Measurements from ENCODE around the gene KLF6.
A peak's percentile ranks its signal among the peaks of the same experiment; 100 is the strongest.

KLF6 gene

DNA sequence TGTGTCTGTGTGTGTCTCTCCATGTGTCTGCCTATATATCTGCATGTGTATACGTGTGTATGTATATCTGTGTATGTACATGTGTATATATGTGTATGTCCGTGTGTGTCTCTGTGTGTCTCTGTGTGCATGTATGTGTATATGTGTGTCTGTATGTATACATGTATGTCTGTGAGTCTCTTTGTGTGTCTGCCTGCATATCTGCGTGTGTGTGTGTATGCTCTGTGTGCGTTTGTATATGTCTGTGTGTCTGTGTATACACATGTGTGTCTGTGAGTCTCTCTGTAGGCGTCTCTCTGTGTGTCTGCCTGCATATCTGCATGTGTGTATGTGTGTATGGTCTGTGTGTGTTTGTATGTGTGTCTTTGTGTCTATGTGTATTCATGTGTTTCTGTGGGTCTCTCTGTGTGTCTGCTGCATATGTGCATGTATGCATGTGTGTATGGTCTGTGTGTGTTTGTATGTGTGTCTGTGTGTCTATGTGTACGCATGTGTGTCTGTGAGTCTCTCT is 23.7 kb upstream of the KLF6 start:
- no peak for DNase-seq

DNA sequence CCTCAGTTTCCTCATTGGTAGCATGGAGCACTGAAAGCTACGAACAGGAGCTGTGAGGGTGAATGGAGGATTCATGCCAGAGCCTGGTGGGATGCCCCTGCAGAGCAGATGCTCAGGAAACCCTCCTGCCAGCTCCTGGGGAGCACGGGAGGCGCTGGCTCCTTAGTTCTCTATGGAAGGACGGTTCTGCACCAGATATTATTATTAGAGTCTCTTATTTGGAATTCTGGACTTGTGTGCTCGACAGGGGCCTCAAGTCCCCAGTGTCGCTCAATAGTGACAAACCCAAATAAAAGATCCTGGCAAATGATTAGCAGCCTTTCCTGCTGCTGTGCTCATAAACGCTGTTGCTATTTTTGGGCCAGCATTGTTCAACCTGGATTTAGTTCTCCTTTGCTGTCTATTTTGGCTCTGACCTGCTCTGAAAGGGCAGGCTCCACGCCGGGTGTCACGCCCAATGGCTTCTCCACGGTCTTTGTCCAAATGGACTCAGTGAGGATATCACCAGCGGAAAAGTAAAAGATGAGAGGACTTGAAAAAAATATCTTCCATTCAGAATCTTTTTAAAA is 23.0 kb upstream of the KLF6 start:
- no peak for DNase-seq

DNA sequence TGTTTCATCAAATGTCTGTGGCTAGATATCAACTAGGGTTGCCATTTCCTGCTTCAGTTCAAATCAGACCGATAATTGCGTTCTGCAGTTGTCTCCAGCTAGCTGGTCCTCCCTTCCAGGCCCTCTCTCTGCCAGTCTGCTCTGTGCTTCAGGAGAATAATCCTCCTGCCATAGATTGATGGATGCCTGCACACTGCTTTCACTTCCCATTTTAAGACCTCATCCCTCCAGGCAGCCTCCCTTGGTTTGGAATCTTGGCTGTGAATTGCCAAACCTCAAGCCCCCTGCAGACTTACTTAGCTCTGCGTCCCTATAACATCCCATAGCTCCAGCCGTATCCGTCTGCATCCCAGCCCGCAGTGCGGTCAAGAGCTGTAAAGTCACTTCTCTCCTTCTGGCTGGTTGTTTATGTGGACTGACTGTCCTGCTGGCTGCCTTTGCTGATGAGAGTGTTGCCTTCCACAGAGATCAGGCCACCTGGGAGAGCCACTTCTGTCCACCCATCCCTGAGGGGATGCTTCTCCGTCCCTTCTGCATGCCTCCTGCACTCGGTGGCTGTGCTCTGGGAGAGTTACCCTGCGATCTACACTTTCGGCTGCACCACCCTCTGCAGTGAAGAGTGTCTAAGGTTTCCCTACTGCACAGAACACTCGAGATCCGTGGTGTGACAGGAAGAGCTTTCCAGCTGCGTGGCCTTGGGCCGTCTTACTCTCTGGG is 22.4 kb upstream of the KLF6 start:
- DNase-seq, result no peak

DNA sequence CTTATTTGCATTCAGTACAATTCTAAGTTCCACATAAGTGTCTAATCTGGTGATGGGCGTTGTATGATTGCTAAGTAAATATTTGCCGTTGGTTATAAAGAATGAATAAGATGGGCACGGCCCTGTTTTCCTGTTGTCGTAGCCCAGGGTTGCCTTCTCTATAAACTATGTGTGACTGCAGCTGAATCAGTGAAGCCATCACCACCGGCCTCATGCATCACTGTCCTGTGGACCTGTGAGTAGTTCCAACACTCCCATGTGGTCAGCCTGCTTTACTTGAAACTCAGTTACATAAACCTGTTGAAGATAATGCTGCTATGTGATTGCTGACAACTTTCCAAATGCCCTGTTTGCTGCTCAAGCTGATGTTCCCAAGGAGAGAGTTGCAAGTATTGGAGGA is 21.6 kb upstream of the KLF6 start:
- DNase-seq, result no peak

DNA sequence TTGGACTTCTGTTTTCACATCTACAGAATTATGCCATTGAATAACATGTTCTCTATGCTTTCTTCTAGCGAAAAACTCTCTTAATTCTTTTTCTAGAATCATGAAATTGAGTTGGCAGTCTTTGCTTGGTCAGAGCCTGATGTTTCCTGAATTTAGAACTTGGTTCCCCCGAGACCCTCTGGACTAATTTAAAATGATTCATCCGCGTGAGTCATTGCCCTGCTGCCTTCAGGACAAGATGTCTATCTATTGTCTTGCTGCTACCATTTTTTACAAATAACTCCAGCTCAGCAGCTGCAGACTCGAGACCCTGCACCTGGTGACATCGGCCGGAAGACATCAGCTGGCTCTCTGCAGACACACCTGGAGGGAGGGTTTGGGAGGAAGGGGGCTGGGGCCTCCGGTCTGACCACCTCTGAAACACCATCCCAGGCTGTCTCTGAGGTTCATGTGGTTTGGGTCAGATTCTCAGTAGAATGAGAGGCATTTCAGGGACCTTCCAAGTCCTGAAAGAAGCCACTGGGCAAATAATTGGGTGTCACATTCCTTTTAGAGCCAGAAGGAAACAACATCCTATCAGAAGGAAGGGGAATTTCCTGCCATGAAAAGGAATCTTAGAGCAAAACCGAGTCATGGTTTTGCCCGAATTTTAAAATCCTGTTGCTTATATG is 20.9 kb upstream of the KLF6 start:
- DNase-seq, result peak; percentile 70

DNA sequence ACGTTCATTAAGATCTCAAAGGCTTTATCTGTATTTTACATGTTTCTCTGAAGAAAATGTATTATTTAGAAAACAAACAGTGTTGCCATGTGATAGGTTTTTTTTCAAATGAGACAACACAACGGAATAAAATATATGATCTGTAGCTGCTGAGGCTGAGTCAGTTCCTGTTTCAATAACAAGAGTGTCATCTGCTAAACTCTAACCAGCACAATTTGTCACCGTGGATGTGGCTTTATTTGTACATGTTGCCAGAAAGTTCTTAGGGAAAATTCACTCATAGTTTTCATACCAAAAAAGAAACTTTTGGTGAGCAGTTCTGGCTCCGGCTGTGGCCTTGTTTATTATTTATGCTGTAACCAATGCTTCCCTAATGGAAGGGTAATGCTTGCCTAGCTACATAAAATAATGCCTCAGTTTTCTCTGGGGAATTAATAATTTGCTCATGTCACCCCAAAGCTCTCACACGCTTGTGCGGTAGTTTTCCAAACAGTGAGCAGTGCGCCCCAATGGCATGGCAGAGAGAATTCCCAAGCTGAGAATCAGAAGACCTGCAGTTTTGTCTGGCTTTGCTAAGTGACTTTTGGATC is 20.3 kb upstream of the KLF6 start:
- DNase-seq, result peak; percentile 77

DNA sequence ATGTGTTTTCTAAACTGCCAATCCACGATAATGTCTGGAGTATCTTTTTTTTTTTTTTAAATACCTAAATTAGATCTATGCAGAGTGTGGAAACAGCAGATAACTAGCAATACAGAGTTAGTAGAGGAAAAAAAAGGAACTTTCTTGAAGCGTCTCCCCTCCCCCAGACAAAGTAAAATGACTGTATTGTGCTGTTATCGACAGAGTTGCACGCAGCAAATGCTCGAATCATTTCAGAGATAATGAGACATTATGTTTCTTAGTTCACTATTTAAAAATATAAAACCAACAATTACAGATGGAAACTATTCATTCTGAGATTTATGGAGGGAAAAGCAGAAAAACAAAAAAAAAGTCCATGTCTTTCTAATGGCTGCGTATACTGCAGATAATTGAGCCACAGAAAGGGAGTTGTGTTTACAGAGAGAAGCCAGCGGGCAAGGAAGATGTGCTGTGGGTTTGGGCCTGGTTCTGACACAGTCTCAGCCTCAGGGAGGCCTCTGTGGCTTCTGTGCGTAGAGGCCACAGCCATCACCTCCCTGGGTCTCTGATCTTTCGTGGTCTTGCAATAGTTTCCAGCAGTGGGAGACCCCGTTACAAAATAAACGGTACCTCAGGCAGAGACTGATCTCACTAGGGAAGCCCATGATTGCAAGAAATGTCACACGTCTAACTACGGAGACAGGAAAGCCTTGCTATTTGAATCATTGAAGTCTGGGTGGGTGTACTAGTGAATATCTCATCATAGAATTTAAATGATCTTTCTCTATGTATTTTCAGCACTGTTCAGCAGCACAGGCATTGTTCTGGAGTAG is 19.1 kb upstream of the KLF6 start:
- peak; percentile 73 for DNase-seq

DNA sequence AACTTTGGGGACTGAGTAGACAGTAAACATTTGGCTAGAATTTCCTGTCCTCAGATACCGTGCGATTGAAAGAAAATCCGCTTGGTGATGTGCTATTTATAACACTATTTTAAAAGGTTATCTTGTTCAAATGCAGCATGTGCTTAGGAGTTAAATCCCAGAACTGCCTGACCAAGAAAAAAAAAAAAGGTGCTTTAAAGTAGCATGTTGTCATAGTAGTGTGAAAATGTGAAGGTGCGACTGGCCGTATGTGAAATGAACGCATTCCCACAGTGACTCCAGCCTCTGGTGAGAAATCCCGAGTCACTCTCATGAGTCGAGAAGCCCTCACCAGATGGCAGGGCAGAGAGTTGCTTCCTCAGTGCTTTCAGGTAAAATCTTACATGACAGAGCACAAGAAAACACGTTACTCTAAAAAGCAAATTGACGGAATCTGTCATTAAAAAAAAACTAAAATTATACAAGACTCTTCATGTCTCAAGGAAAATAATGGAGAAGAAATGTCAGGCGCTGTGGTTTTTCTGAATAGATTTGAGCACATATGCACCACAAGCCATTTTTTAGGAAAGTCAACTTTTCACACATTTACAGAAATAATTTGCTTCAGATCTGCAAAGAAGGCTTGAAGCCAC is 18.4 kb upstream of the KLF6 start:
- peak; percentile 48 for DNase-seq

DNA sequence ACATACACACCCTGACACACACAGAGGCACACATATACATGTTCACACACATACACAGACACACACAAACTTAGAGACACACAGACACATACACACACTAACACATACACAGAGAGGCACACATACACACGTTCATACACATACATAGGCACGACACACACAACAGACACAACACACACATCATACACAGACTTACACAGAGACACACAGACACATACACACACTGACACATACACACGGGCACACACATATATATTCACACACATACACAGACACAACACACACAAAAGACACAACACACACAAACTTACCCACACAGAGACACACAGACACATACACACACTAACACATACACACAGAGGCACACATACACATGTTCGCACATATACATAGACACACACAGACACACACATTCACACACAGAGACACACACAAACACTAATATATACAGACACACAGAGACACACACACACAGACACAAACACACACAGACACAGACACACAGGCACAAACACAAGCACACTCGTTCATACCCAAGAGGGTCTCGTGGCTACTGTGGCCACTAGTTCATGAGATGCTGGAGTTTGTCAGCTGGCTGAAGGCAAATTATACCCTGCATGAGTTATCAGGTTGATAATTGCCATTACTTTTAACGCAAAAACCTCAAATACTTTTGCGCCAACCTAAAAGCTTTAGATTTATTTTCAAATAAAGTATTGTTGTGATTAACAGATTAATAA is 17.7 kb upstream of the KLF6 start:
- DNase-seq, result no peak

DNA sequence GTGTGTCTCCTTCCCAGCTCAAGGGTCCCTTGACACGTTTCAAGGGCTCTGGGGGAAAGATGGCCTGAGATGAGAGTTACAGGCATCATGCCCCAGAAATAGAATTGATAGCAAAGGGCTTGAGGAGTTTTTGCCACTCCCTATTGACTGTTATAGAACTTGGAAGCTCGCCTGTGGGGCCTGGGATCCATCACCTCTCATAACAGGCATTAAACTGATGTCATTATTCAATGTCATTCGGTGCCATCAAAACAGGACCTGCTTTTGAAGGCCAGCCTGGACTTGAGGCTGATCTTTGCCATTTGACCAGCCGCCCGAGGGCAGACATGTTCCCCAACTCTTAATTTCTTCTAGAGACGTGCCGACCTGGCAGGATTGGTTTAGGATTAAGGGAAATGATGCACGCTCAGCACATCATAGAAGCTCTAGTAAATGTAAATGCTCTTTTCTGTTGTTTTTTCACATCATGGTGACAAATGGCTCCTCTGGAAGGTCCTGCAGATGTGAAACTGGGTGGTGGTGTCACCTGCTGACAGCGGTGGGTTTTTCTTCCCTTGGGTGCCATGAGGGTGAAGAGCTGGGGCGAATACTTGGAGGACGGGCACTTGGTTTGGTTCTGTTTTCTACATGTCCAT is 16.7 kb upstream of the KLF6 start:
- no peak for DNase-seq

DNA sequence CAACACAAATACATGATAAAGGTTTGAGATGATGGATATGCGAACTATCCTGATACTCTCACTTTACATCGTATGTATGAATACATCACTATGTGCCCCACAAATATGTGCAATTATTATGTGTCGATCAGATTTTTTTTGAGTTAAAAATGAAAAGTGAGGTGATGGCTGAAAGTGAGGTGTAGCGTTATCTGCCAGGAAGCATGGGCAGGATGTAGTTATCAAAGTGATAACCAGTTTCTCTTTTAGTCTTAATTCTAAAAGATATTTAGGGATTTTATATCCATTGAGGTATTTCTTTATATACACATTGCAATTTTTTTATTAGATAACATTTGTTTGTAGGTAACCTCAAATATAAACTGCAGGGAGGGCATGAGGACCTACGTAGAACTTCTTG is 15.6 kb upstream of the KLF6 start:
- no peak for DNase-seq

DNA sequence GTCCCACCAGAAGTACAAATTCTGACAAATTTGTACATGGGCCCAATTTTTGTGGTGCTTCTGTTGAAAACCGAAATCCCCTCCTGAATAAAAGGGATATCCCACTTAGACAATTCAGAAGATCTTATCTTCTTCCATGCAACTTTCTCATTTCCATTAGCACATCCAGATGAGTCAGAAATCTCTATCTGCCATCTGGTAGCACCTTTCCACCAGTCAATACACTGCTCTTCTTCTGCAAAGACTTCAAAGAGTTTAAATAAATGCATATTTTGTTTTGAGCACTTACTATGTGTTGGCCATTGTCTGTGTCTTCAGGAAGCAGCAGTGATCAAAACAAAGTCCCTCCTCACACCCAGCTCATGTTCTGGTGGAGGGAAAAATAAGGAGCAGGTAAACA is 12.7 kb upstream of the KLF6 start:
- no peak for DNase-seq

DNA sequence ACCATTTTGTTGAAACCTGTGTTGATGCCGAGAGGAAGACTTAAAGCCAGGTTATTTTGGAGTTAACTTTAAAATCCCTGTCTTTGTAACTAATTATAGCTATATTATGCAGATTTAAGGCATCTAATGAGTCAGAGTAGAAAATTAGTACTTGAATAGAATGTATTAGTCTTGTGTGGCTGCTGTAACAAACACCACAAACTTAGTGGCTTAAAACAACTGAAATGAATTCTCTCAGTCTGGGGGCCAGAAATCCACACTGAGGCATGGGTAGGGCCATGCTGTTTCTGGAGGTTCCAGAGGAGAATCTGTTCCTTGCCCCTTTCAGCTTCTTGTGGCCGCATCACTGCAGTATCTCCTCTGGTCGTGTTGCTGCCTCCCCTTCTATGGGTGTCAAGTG is 8.5 kb upstream of the KLF6 start:
- DNase-seq, result no peak

DNA sequence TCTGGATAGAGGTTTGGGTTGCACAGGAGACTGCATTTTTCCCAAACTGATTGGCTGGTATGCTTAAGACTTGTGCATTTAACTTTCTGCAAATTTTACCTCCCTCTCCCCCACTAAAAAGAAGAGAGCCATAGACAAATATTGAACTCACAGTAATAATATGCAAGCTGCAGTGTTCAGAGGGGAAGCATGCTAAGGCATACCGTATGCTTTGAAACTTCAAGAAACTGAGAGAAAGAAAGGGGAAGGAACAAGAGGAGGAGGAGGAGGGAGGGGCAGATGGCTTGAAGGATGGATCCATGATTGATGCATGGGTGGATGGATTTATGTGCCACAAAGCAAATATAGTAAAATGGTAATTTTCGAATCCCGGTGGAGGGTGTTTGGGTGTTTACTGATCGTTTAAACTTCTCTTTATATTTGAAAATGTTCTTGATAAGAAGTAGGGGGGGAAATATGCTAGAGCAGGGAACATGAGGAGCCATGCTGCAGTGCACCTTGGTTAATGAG is 7.8 kb upstream of the KLF6 start:
- no peak for DNase-seq

DNA sequence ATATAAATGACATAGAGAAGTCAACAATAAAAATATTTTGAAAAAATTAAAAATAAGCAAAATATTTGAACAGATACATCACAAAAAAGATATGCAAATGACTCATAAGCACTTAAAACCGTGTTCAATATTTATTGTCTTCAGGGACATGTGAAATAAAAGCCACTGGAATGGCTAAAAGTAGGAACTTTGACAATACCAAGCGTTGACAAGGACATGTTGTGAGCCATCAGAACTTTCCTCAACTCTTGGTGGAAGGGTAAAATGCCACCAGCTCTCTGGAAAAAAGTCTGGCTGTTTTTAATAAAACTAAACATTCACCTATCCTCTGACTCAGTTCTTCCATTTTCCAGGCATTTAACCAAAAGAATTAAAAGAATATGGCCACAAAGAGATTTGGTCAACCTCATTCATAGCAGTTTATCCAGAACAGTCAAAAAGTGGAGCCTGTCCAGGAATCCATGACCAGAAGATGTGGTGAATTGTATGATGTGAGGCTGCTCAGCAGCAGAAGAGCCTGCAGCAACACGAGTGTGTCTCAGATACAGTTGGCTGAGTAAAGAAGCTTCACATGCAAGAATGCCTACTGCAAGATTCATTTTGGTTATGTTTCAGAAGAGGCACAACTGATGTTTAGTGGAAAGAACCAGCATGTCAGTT is 7.1 kb upstream of the KLF6 start:
- no peak for DNase-seq

DNA sequence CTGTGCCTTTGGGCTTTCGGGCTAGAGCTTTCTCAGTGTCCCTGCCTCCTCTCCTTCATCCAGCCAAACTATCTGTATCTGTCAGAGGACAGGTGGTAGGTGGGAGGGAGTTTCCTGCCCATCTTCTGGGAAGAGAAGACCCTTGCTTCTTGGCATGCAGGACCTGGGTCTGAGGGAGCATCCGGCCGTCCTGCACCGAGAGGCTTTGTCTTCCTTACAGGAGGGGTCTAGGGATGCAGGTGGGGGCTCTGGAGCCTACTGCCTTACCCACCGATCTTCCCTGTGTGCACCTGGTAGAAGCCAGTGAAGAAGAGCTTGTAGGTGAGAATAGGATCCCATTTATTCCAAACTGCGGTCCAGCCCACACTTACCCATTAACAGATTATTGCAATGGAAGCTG is 5.8 kb upstream of the KLF6 start:
- no peak for DNase-seq

DNA sequence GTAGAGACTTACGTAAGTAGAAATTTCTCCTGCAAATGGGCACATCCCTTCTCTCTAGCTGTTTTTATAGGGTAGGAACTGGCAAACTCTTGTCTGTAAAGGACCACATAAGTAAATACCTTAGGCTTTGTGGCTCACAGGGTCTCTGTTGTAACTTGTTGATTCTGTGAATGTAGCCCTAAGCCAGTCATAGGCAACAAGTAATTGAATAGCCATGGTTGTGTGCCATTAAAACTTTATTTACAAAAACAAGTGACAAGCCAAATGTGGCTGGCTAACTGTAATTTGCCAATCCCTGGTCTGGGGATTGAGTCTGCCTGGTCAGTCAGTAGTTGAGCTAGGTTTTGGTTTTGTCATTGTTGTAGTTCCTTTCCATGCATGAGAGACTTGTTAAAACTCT is 5.3 kb upstream of the KLF6 start:
- DNase-seq, result no peak

DNA sequence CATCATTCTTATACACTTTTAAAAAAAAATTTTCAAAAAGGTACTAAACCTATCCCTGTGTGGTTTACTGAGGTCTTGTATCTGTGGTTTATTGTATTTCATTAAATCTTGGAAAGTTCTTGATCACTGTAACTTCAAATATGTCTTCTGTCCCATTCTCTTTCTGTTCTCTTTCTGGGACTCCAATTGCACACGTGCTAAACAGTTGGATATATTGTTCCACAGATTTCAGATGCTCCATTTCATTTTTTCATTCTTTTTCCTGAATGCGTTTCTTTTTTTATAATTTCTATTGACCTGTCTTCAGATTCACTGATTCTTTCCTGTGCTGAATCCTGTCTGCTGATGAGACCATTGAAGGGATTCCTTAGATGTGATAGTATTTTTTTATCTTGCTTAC is 4.6 kb upstream of the KLF6 start:
- DNase-seq, result no peak

DNA sequence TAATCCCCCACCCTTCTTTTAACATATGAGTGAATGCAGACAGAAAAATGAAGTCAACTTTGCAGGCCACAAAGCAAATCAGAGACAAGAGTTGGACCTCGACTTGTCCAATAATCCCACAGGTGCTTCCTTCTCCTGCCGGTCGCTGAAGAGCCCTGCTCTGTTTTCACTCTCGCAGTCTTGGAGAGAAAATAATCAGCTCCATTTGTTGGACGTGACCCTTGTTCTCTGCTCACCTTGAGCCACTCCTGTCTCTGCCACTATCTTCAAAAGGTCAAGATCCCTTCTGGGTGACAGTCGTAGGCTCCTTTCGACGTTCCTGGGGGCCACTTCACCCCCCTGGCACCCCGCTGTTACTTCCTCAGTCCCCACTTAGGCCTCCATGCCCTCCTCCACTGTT is 2.8 kb upstream of the KLF6 start:
- DNase-seq, result no peak

DNA sequence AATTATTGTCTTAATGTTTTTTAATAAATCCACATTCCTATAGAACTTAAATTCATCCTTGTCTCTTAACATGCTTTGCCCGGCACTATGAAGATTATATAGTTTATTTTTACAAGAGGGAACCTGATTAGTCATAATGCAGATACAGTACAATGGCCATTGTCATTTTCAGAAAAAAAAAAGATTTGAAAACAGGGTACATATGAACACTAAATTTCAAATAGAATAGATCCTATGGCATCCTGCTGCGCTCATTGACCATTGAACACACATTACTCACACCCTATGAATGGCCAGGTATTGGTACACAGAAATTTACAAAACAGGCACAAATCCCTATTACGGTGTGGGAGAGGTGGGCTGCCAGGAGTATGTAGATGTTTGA is 2.0 kb upstream of the KLF6 start:
- no peak for DNase-seq

All from CD4-positive, alpha-beta T cell treated with Interferon gamma for 1 hour (primary cell).